ENCODE results near the gene RNF182. TPM values are rescaled to one million over a fixed set of nuclear protein-coding genes. Genes with fewer than 3 reads are reported as not detected.

Gene RNF182
- total and polyA plus RNA-seq, 10 of the 15 experiments (the other 5 are each of a cell fraction or from before 2014, with no cell fraction given): not detected

DNA sequence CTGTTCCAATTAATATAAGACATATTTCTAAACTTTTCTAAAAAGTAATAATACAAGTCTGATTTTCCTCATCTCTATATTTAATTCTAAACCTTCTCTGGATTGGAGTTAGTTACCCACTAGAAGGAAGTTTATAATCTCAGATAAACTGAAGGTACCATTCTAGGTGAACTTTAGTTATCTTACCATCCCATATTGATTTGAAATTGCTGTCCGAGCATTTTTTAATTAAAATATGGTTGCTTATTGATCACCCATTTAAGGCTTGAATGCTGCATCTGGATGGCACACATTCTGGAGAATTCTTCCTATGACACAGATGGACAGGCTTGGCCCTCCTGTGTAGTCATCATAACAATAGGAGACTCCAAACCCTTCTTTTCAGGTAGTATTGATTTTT lies 8.0 kb downstream of the RNF182 start:
- FAIRE-seq: no peak
- no TSS peak for BruUV-seq (replicated peaks)

DNA sequence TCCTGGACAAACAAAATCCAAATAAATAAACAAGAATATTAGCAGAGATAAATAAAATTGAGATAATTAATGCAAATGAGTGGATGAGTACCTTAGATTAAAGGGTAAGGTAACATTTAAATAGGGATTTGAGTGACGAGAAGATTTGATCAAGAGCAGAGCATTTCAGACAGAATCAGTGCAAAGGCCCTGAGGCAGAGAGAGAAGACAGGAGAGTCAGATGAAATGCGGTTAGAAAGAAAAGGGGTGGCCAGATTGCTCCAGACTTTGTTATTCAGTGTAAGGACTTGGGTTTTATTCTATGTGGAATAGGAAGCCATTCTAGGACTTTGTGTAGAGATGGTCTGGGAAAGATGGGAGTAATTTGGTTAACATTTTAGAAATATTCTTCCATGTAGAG lies 10.0 kb downstream of the RNF182 start:
- no TSS peak for BruUV-seq (replicated peaks)
- 63% methylated on average over 2 of the region's 2 CpGs for WGBS (ENCODE audit: insufficient coverage, insufficient replicate concordance, low lambda C conversion rate, missing lambda C conversion rate)
- no peak overlapping the region for H3K4me3 ChIP-seq
- no peak for TF ChIP-seq ATF7 (IDR thresholded peaks at IDR 0.05; ENCODE audit: low read depth)
- TF ChIP-seq, protein P1, sequence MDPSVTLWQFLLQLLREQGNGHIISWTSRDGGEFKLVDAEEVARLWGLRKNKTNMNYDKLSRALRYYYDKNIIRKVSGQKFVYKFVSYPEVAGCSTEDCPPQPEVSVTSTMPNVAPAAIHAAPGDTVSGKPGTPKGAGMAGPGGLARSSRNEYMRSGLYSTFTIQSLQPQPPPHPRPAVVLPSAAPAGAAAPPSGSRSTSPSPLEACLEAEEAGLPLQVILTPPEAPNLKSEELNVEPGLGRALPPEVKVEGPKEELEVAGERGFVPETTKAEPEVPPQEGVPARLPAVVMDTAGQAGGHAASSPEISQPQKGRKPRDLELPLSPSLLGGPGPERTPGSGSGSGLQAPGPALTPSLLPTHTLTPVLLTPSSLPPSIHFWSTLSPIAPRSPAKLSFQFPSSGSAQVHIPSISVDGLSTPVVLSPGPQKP (IDR thresholded peaks at IDR 0.05; ENCODE audit: low read depth, low read length): no peak
- no peak for TF ChIP-seq CHD1 (IDR thresholded peaks at IDR 0.05; ENCODE audit: low read depth, low read length)
- TF ChIP-seq, protein P2, sequence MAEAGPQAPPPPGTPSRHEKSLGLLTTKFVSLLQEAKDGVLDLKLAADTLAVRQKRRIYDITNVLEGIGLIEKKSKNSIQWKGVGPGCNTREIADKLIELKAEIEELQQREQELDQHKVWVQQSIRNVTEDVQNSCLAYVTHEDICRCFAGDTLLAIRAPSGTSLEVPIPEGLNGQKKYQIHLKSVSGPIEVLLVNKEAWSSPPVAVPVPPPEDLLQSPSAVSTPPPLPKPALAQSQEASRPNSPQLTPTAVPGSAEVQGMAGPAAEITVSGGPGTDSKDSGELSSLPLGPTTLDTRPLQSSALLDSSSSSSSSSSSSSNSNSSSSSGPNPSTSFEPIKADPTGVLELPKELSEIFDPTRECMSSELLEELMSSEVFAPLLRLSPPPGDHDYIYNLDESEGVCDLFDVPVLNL (IDR thresholded peaks at IDR 0.05; ENCODE audit: low read depth, low read length): no peak
- intact Hi-C loops (cut with micrococcal nuclease; ENCODE audit: unreplicated experiment) (no loop called here), in situ Hi-C loops (cut with MboI) (no loop called here)
- DNase-seq (ENCODE audit: low read depth, low spot score) (no peak), ATAC-seq (no peak), FAIRE-seq (no peak)
- H4K20me1 ChIP-seq (ENCODE audit: control insufficient read depth, insufficient read depth): no peaks in the 10 kb centered on the region
- ChIA-PET SMC1A (ENCODE audit: uncharacterized antibody, unreplicated experiment) (interaction anchor here (0.8 kb wide), 1 partner anchor 16 kb away, joined by 3 read pairs; no protein-coding TSS in a partner anchor), POLR2A (no interaction called here), RAD21 (ENCODE audit: unreplicated experiment) (no interaction called here), CTCF (interaction anchor here (1.5 kb wide), 1 partner anchor 112 kb away, joined by 3 read pairs; no protein-coding TSS in a partner anchor)
- no peak overlapping the region for H3K9ac ChIP-seq (ENCODE audit: control insufficient read depth, insufficient read depth, low read length)
- no peaks in the 10 kb centered on the region for H3K27me3 ChIP-seq (replicated peaks in 1 of 2; ENCODE audit: control insufficient read depth in 2 of 2, insufficient read depth in 2 of 2, low read length in 1 of 2)
- H3K4me1 ChIP-seq (ENCODE audit: control insufficient read depth, insufficient read depth, low read length): no peaks in the 10 kb centered on the region
- H2AFZ ChIP-seq (ENCODE audit: control insufficient read depth, low read depth, low read length): no peak overlapping the region
- H3K27ac ChIP-seq (ENCODE audit: control insufficient read depth, insufficient read depth): no peak overlapping the region
- no peaks in the 10 kb centered on the region for H3K9me3 ChIP-seq (replicated peaks; ENCODE audit: control insufficient read depth, insufficient read depth, low read length)
- no peak overlapping the region for H3K4me2 ChIP-seq (ENCODE audit: control insufficient read depth, insufficient read depth)
- no peaks in the 10 kb centered on the region for H3K79me2 ChIP-seq (ENCODE audit: control insufficient read depth, insufficient read depth, low read length)
- no peaks in the 10 kb centered on the region for H3K36me3 ChIP-seq (ENCODE audit: control insufficient read depth in 2 of 2, insufficient read depth in 2 of 2, low read length in 1 of 2)

More for the DNA sequence above, 8.0 kb downstream of the RNF182 start:
- Histone ChIP-seq H3K9me3 (replicated peaks; ENCODE audit: control insufficient read depth, insufficient read depth, low read length) (no peaks in the 10 kb centered on the region), H3K27ac (ENCODE audit: control insufficient read depth, insufficient read depth) (no peak overlapping the region), H4K20me1 (ENCODE audit: control insufficient read depth, insufficient read depth) (no peaks in the 10 kb centered on the region), H3K4me2 (ENCODE audit: control insufficient read depth, insufficient read depth) (no peak overlapping the region), H3K79me2 (ENCODE audit: control insufficient read depth, insufficient read depth, low read length) (no peaks in the 10 kb centered on the region), H3K4me1 (ENCODE audit: control insufficient read depth, insufficient read depth, low read length) (no peaks in the 10 kb centered on the region), H3K36me3 (ENCODE audit: control insufficient read depth in 2 of 2, insufficient read depth in 2 of 2, low read length in 1 of 2) (no peaks in the 10 kb centered on the region), H3K9ac (ENCODE audit: control insufficient read depth, insufficient read depth, low read length) (no peak overlapping the region), H3K4me3 (no peak overlapping the region), H2AFZ (ENCODE audit: control insufficient read depth, low read depth, low read length) (no peak overlapping the region), H3K27me3 (replicated peaks in 1 of 2; ENCODE audit: control insufficient read depth in 2 of 2, insufficient read depth in 2 of 2, low read length in 1 of 2) (no peaks in the 10 kb centered on the region)
- SMC1A ChIA-PET (ENCODE audit: uncharacterized antibody, unreplicated experiment): no interaction called here
- CTCF ChIA-PET: no interaction called here
- in situ Hi-C loops (cut with MboI) (no loop called here), intact Hi-C loops (cut with micrococcal nuclease; ENCODE audit: unreplicated experiment) (no loop called here)
- TF ChIP-seq, protein P3, sequence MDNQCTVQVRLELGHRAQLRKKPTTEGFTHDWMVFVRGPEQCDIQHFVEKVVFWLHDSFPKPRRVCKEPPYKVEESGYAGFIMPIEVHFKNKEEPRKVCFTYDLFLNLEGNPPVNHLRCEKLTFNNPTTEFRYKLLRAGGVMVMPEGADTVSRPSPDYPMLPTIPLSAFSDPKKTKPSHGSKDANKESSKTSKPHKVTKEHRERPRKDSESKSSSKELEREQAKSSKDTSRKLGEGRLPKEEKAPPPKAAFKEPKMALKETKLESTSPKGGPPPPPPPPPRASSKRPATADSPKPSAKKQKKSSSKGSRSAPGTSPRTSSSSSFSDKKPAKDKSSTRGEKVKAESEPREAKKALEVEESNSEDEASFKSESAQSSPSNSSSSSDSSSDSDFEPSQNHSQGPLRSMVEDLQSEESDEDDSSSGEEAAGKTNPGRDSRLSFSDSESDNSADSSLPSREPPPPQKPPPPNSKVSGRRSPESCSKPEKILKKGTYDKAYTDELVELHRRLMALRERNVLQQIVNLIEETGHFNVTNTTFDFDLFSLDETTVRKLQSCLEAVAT (IDR thresholded peaks at IDR 0.05): no peak
- TF ChIP-seq SREBF2 (IDR thresholded peaks at IDR 0.05; ENCODE audit: low read length) (no peak), LARP7 (IDR thresholded peaks at IDR 0.05) (no peak)
- RAD21 ChIA-PET (ENCODE audit: unreplicated experiment): no interaction called here
- POLR2A ChIA-PET: no interaction called here
- 36% methylated on average over 1 of the region's 1 CpG for WGBS (ENCODE audit: insufficient coverage, insufficient replicate concordance, low lambda C conversion rate, missing lambda C conversion rate)
- DNase-seq (ENCODE audit: low read depth, low spot score) (no peak), ATAC-seq (no peak)
